Skeletal muscle tissue (tissue), 4 donors: ENCODE results near the gene MROH7. TPM values are rescaled to one million over a fixed set of nuclear protein-coding genes. Genes with fewer than 3 reads are reported as not detected.

Experiments used
- H3K27ac ChIP-seq: one replicate; pipeline ENCODE4 v1.7.0; 2013; ENCODE audit warnings: mild to moderate bottlenecking, low read depth, low read length, inconsistent platforms
- H3K27me3 ChIP-seq, 3 donors: one replicate each; pipeline ENCODE4 v1.7.0; 2013; ENCODE audit warnings: low read length in 3 of 3; ENCODE audit not compliant: control insufficient read depth in 3 of 3, insufficient read depth in 3 of 3
- H3K36me3 ChIP-seq, 3 donors: one replicate each; pipeline ENCODE4 v1.7.0; 2013; ENCODE audit warnings: low read length in 3 of 3; ENCODE audit not compliant: control insufficient read depth in 3 of 3, insufficient read depth in 3 of 3
- H3K4me1 ChIP-seq, 3 donors: one replicate each; pipeline ENCODE4 v1.7.0; 2013; ENCODE audit warnings: low read length in 3 of 3, mild to moderate bottlenecking in 3 of 3; ENCODE audit not compliant: control insufficient read depth in 3 of 3, insufficient read depth in 3 of 3
- H3K4me3 ChIP-seq, 3 donors: one replicate each; pipeline ENCODE4 v1.7.0; 2013; ENCODE audit warnings: low read length in 3 of 3
- H3K9ac ChIP-seq, 3 donors: one replicate each; pipeline ENCODE4 v1.7.0; 2013; ENCODE audit warnings: low read length in 3 of 3, mild to moderate bottlenecking in 3 of 3, moderate library complexity in 2 of 3, low read depth in 1 of 3
- H3K9me3 ChIP-seq, 3 donors: one replicate each; pipeline ENCODE4 v1.7.0; 2013; ENCODE audit warnings: low read length in 3 of 3; ENCODE audit not compliant: control insufficient read depth in 3 of 3
- total RNA-seq: library from RNA; depleted of rRNA; stranded (reverse); fragments of >200 nt; gene quantifications from one replicate; pipeline ENCODE4 v1.2.3, GENCODE V29; 2014
- donor health status: Osteomylitis.

Gene MROH7
- total RNA-seq, 1 donor from 2014 or later = 1.6 TPM

DNA sequence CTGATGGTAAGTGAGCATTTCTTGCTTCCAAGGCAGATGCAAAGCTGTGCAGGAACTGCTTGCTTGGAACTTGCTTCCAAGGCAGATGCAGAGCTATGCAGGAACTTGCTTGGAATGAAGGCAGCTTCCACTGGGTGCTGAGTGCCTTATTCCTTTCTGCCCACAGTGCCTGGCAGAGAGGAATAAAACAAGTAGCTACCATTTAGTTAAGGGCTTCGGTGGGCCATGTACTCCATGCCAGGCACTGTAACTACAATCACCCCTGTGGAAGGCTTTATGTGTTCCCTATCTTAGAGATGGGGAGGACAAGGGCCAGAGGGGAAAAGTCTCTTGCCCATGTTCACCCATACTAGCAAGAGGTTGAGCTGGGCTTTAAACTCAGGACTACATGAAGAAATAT lies 8.3 kb downstream of the MROH7 start:
- Histone ChIP-seq H3K36me3 (peaks cover 0 to 9% (median 5%) of the 10 kb centered on the region in 3 donors), H3K27ac (no peak overlapping the region), H3K9ac (no peak overlapping the region), H3K27me3 (no peaks in the 10 kb centered on the region), H3K4me1 (peaks cover 10 to 14% (median 13%) of the 10 kb centered on the region in 3 donors), H3K4me3 (no peak overlapping the region), H3K9me3 (no peaks in the 10 kb centered on the region)

GRCh38 chr1:54650417-54650816 lies 8.8 kb downstream of the MROH7 start:
- no peak overlapping the region for H3K9ac ChIP-seq
- H3K27me3 ChIP-seq = no peaks in the 10 kb centered on the region
- H3K4me1 ChIP-seq = peaks cover 10 to 14% (median 13%) of the 10 kb centered on the region in 3 donors
- no peak overlapping the region for H3K27ac ChIP-seq
- no peaks in the 10 kb centered on the region for H3K9me3 ChIP-seq
- H3K4me3 ChIP-seq = no peak overlapping the region
- peaks cover 0 to 9% (median 5%) of the 10 kb centered on the region in 3 donors for H3K36me3 ChIP-seq

DNA sequence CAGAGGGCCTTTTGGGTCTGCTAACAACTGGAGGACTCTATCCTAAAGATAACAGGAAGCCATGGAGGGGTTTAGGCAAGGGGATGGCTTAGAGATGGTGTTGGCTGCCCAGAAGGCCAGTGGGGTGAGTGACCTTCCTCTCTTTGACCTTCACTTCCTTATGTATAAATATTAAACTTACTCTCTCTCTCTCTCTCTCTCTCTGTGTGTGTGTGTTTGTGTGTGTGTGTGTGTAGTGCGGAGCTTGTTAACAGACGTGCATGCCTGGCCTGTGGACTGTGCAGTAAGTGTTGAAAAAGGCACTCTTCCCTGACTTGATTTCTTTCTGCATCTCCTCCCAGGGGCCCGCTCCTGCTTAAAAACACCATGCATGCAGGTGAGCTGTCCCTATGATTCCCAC lies 10.0 kb downstream of the MROH7 start:
- H3K27ac ChIP-seq = no peak overlapping the region
- no peaks in the 10 kb centered on the region for H3K9me3 ChIP-seq
- peaks cover 1 to 3% (median 3%) of the 10 kb centered on the region in 3 donors for H3K4me1 ChIP-seq
- H3K36me3 ChIP-seq = peaks cover 0 to 9% (median 5%) of the 10 kb centered on the region in 3 donors
- no peak overlapping the region for H3K4me3 ChIP-seq
- no peaks in the 10 kb centered on the region for H3K27me3 ChIP-seq
- H3K9ac ChIP-seq = no peak overlapping the region

GRCh38 chr1:54652168-54652567 lies 10.6 kb downstream of the MROH7 start:
- H3K4me3 ChIP-seq = no peak overlapping the region
- H3K9me3 ChIP-seq = no peaks in the 10 kb centered on the region
- H3K27ac ChIP-seq = no peak overlapping the region

GRCh38 chr1:54653036-54653435 lies 11.4 kb downstream of the MROH7 start:
- Histone ChIP-seq H3K27ac (no peak overlapping the region), H3K36me3 (peaks cover 0 to 16% (median 5%) of the 10 kb centered on the region in 3 donors), H3K9me3 (peaks cover 0 to 1% (median 0%) of the 10 kb centered on the region in 3 donors), H3K9ac (no peak overlapping the region), H3K27me3 (no peaks in the 10 kb centered on the region), H3K4me3 (no peak overlapping the region), H3K4me1 (peaks cover 0 to 3% (median 0%) of the 10 kb centered on the region in 3 donors)

More at GRCh38 chr1:54652168-54652567, 10.6 kb downstream of the MROH7 start:
- Histone ChIP-seq H3K27me3 (no peaks in the 10 kb centered on the region), H3K9ac (no peak overlapping the region), H3K36me3 (peaks cover 0 to 9% (median 5%) of the 10 kb centered on the region in 3 donors), H3K4me1 (peaks cover 0 to 3% (median 0%) of the 10 kb centered on the region in 3 donors)

- Histone ChIP-seq H3K36me3 (peaks cover 0 to 13% (median 3%) of the 10 kb centered on the region in 3 donors), H3K9me3 (peaks cover 0 to 3% (median 3%) of the 10 kb centered on the region in 3 donors), H3K4me3 (no peak overlapping the region), H3K4me1 (no peaks in the 10 kb centered on the region), H3K9ac (no peak overlapping the region), H3K27ac (no peak overlapping the region), H3K27me3 (no peaks in the 10 kb centered on the region)
These were observed 16.8 kb downstream of the MROH7 start for GRCh38 chr1:54658164-54658913.

DNA sequence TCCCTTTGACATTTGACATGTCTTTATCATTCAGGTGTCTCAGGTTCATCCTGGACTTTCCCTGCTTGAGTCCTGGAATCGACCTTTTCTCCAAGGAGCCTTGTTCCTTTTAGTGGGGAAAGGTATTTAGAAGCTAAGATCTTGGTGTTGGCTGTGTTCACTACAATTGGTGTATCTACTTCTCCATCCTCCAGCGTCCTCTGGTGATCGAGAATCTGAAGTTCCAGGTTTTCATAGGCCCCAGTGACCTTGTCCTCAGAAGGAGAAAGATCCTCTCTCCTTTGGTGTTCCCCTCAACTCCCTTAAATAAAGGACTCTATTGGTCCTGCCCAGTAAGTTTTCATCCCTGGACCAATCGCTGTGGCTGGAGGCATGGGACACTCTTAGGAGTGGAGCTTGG lies 22.1 kb downstream of the MROH7 start:
- Histone ChIP-seq H3K9ac (no peak overlapping the region), H3K4me1 (no peaks in the 10 kb centered on the region), H3K27ac (no peak overlapping the region), H3K9me3 (no peaks in the 10 kb centered on the region), H3K4me3 (no peak overlapping the region), H3K36me3 (peaks cover 0 to 19% (median 9%) of the 10 kb centered on the region in 3 donors), H3K27me3 (no peaks in the 10 kb centered on the region)

DNA sequence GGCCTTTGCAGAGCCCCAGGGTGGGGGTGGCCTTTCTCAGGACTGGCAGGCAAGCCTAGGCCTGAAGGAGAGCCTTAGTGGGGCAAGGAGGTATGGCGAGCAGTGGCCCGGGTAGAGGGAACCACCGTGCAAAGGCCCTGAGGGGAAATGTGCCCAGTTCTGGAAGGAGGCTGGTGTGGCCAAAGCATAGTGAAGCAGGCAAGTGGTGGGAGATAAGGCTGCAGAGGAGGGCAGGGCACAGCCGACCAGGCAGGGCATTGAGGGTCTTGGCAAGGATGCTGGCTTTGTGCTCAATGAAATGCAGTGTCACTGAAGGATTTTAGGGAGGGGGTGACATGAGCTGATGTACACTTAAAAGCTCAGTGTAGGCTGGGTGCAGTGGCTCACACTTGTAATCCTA lies 22.8 kb downstream of the MROH7 start:
- Histone ChIP-seq H3K27me3 (no peaks in the 10 kb centered on the region), H3K9ac (no peak overlapping the region), H3K27ac (no peak overlapping the region), H3K9me3 (no peaks in the 10 kb centered on the region), H3K4me3 (no peak overlapping the region), H3K4me1 (no peaks in the 10 kb centered on the region), H3K36me3 (peaks cover 0 to 19% (median 9%) of the 10 kb centered on the region in 3 donors)

DNA sequence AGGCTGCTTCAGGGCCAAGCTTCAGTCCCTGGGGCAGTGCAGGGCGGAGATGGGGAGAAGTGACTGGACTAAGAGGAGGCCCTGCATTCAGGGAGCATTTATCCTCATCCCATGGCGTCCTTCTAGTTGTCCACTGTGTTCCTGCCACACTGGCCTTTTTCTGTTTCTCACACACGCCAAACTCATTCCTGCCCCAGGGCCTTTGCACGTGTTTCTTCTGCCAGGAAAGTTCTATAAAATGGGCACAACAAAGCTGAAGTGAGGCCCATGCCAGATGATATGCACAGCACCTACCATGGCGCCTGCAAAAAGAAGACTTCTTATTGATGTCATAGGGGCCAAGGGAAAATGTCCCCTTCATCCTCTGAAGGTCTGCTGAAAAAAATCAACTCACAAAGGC lies 24.3 kb downstream of the MROH7 start:
- Histone ChIP-seq H3K4me3 (no peak overlapping the region), H3K27ac (no peak overlapping the region), H3K4me1 (no peaks in the 10 kb centered on the region), H3K27me3 (no peaks in the 10 kb centered on the region), H3K9me3 (no peaks in the 10 kb centered on the region), H3K9ac (no peak overlapping the region), H3K36me3 (peaks cover 0 to 21% (median 9%) of the 10 kb centered on the region in 3 donors)

DNA sequence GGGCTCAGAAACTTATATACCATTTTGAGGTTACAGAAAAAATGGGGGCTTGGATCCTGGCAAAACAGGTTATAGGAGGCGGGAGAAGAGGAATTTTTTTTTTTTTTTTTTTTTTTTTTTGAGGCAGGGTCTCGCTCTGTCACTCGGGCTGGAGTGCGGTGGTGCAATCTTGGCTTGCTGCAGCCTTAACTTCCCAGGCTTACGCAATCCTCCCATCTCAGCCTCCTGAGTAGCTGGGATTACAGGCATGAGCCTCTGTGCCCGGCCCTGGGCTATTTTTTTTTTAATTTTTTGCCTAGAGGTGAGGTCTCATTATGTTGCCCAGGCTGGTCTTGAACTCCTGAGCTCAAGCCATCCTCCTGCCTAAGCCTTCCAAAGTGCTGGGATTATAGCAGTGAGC lies 24.7 kb downstream of the MROH7 start:
- H3K36me3 ChIP-seq = peaks cover 0 to 21% (median 9%) of the 10 kb centered on the region in 3 donors
- H3K4me1 ChIP-seq = no peaks in the 10 kb centered on the region
- no peak overlapping the region for H3K9ac ChIP-seq
- no peak overlapping the region for H3K4me3 ChIP-seq
- H3K27ac ChIP-seq = no peak overlapping the region
- no peaks in the 10 kb centered on the region for H3K27me3 ChIP-seq
- no peaks in the 10 kb centered on the region for H3K9me3 ChIP-seq
